Fibroblast of lung (primary cell): ENCODE measurements around the gene PYGL. TPM values are rescaled to one million over a fixed set of nuclear protein-coding genes. Genes with fewer than 3 reads are reported as not detected.
"Not testable (repeated sequence)": the region's sequence is repeated elsewhere in the genome, so short reads cannot be mapped to it uniquely, and the experiment has no call there.

Experiments used
- DNase-seq, 2 donors: peaks; one replicate each; pipeline versions ENCODE4 v3.0.0 to v3.0.0-alpha.2; 2010; ENCODE audit warnings: low read depth in 2 of 2
- H2AFZ ChIP-seq: 2 replicates; pipeline ENCODE4 v1.5.1; 2012; ENCODE audit warnings: low read length, control low read depth, inconsistent platforms
- H3K27ac ChIP-seq: 2 replicates; pipeline ENCODE4 v1.5.1; 2011; ENCODE audit warnings: low read length, control low read depth; ENCODE audit not compliant: insufficient read depth
- H3K27me3 ChIP-seq: 2 replicates; pipeline ENCODE4 v1.5.1; 2011; ENCODE audit warnings: mild to moderate bottlenecking, low read length; ENCODE audit not compliant: control insufficient read depth, insufficient read depth
- H3K36me3 ChIP-seq: 2 replicates; pipeline ENCODE4 v1.5.1; 2011; ENCODE audit warnings: low read length; ENCODE audit not compliant: control insufficient read depth, insufficient read depth
- H3K4me1 ChIP-seq: 2 replicates; pipeline ENCODE4 v1.5.1; 2011; ENCODE audit warnings: low read length; ENCODE audit not compliant: control insufficient read depth, insufficient read depth; ENCODE audit errors: extremely low read depth
- H3K4me2 ChIP-seq: 2 replicates; pipeline ENCODE4 v1.5.1; 2011; ENCODE audit warnings: low read length, control low read depth; ENCODE audit not compliant: insufficient read depth; ENCODE audit errors: extremely low read depth
- H3K4me3 ChIP-seq, 4 experiments: fragments of 200-600 bp in 1 of 4; sonication (generic) in 1 of 4; replicated peaks in 1 of 4; 2 replicates each; pipeline ENCODE4 v1.5.1; 2011 to 2016; ENCODE audit warnings: low read length in 4 of 4, low read depth in 3 of 4, mild to moderate bottlenecking in 3 of 4, control low read depth in 2 of 4, inconsistent platforms in 1 of 4, mixed read lengths in 1 of 4; ENCODE audit not compliant: insufficient read depth in 1 of 4; ENCODE audit errors: control extremely low read depth in 1 of 4
- H3K79me2 ChIP-seq: 2 replicates; pipeline ENCODE4 v1.5.1; 2012; ENCODE audit warnings: mild to moderate bottlenecking, low read length, inconsistent platforms; ENCODE audit not compliant: control insufficient read depth, insufficient read depth
- H3K9ac ChIP-seq: 2 replicates; pipeline ENCODE4 v1.5.1; 2011; ENCODE audit warnings: mild to moderate bottlenecking, low read length, control low read depth; ENCODE audit not compliant: insufficient read depth
- H3K9me3 ChIP-seq: 2 replicates; pipeline ENCODE4 v1.5.1; 2012; ENCODE audit warnings: low read depth, low read length; ENCODE audit not compliant: control insufficient read depth, insufficient read depth
- H4K20me1 ChIP-seq: 2 replicates; pipeline ENCODE4 v1.5.1; 2011; ENCODE audit warnings: low read length; ENCODE audit not compliant: control insufficient read depth, insufficient read depth; ENCODE audit errors: extremely low read depth
- CTCF ChIP-seq, 2 donors: IDR thresholded peaks in 1 of 2; conservative IDR thresholded peaks in 1 of 2; 1 replicate in 1 of 2; 2 replicates in 1 of 2; pipeline ENCODE4 v1.5.1; 2011 to 2012; ENCODE audit warnings: low read length in 2 of 2, control low read depth in 1 of 2, inconsistent platforms in 1 of 2, low read depth in 1 of 2, mild to moderate bottlenecking in 1 of 2
- EZH2 ChIP-seq: IDR thresholded peaks from 2 replicates; pipeline ENCODE4 v1.5.1; 2012; ENCODE audit warnings: low read length, control low read depth, mild to moderate bottlenecking; ENCODE audit errors: missing control alignments
- polyA plus RNA-seq, 2 donors: library from polyadenylated mRNA; depleted of rRNA in 1 of 2; stranded (reverse) in 1 of 2; unstranded in 1 of 2; fragments of >200 nt; gene quantifications; 2 replicates each; pipeline ENCODE4 v1.2.1, GENCODE V29; 2011 to 2012; ENCODE audit warnings: missing spikeins in 1 of 2
- total RNA-seq: library from RNA; depleted of rRNA; stranded (reverse); fragments of >200 nt; gene quantifications from 2 replicates; pipeline ENCODE4 v1.2.1, GENCODE V29; 2014

PYGL gene
- total and polyA plus RNA-seq, 2 donors (not counting 1 experiment from before 2014, with no cell fraction given), result 56.2 to 76.8 TPM

- TF ChIP-seq EZH2, result no peak
- TF ChIP-seq CTCF (conservative IDR thresholded peaks at IDR 0.05 in 1 of 2, IDR thresholded peaks at IDR 0.05 in 1 of 2; ENCODE audit: low read depth in 1 of 2, low read length in 2 of 2), result no peak
- Histone ChIP-seq H3K4me1 (peaks cover 12% of the 10 kb centered on the region), H3K79me2 (no peaks in the 10 kb centered on the region), H3K4me3 (no peak overlapping the region), H3K9me3 (no peaks in the 10 kb centered on the region), H3K27ac (no peak overlapping the region), H3K4me2 (no peak overlapping the region), H3K9ac (no peak overlapping the region), H4K20me1 (no peaks in the 10 kb centered on the region), H3K36me3 (no peaks in the 10 kb centered on the region), H3K27me3 (no peaks in the 10 kb centered on the region), H2AFZ (no peak overlapping the region)
- no peak for DNase-seq
Observed at GRCh38 chr14:50963919-50964318, 19.6 kb upstream of the PYGL start.

DNA sequence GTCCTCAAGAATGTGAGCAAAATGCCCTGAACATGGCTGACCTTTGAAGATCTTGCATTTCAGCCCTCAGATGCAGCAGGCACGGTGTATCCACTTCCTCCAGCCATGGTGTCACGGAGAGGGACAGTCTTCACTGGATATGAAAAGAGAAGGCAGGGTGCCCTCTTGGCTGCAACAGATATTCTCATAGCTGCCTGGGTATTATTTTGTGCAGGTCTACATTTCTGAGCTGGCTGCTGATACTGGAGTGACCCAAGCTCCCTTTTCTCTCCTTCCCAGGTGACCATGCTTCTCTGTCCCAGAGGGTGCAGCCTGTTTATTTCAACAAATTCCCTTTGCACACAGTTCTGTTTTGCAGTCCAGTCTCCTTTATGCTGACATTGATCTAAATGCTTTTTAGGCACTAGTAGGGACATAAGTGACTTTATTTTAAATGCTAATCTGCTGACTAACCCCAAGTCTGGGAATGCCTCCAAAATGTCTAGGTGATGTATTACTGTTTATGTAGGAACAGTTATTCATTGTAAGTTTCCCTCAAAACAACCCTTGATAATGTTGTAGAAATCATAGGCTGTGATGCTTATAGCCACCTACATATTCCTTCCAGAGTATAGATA is 17.4 kb upstream of the PYGL start:
- Histone ChIP-seq H3K9me3 (no peaks in the 10 kb centered on the region), H3K9ac (no peak overlapping the region), H3K4me2 (peak overlapping the region; percentile 89), H3K4me3 (peak overlapping the region in 3 of 4 experiments; percentile 8 to 28 (median 20)), H3K4me1 (peaks cover 12% of the 10 kb centered on the region), H3K27ac (peak overlapping the region; percentile 19), H3K36me3 (no peaks in the 10 kb centered on the region), H4K20me1 (no peaks in the 10 kb centered on the region), H3K27me3 (no peaks in the 10 kb centered on the region), H2AFZ (no peak overlapping the region), H3K79me2 (no peaks in the 10 kb centered on the region)
- TF ChIP-seq EZH2, result no peak
- TF ChIP-seq CTCF (conservative IDR thresholded peaks at IDR 0.05 in 1 of 2, IDR thresholded peaks at IDR 0.05 in 1 of 2; ENCODE audit: low read depth in 1 of 2, low read length in 2 of 2), result no peak
- peak; percentile 95 to 98 for DNase-seq

GRCh38 chr14:50957296-50957695 is 13.0 kb upstream of the PYGL start:
- Histone ChIP-seq H3K4me2 (no peak overlapping the region), H3K9me3 (no peaks in the 10 kb centered on the region), H4K20me1 (no peaks in the 10 kb centered on the region), H3K4me3 (no peak overlapping the region), H3K9ac (no peak overlapping the region), H3K79me2 (no peaks in the 10 kb centered on the region), H3K27me3 (no peaks in the 10 kb centered on the region), H3K27ac (no peak overlapping the region), H3K4me1 (peaks cover 12% of the 10 kb centered on the region), H2AFZ (no peak overlapping the region), H3K36me3 (no peaks in the 10 kb centered on the region)
- peak; percentile 52 to 79 for DNase-seq
- TF ChIP-seq EZH2, result no peak
- no peak for TF ChIP-seq CTCF (conservative IDR thresholded peaks at IDR 0.05 in 1 of 2, IDR thresholded peaks at IDR 0.05 in 1 of 2; ENCODE audit: low read depth in 1 of 2, low read length in 2 of 2)

GRCh38 chr14:50956421-50956820 is 12.1 kb upstream of the PYGL start:
- H3K79me2 ChIP-seq, H3K4me2 ChIP-seq, H3K4me1 ChIP-seq, H3K27me3 ChIP-seq, H3K9ac ChIP-seq, H3K36me3 ChIP-seq, H4K20me1 ChIP-seq, H2AFZ ChIP-seq, DNase-seq, H3K4me3 ChIP-seq, H3K9me3 ChIP-seq, H3K27ac ChIP-seq: not testable (repeated sequence)
